Measurements from ENCODE around the gene SESTD1. TPM values are rescaled to one million over a fixed set of nuclear protein-coding genes. Genes with fewer than 3 reads are reported as not detected.

The SESTD1 gene
- total and polyA plus RNA-seq, 2 of the 4 experiments (the other 2 are of a cell fraction): 8.4 to 12.7 TPM

GRCh38 chr2:179082697-179083096, 181.9 kb downstream of the SESTD1 start:
- DNase-seq: no peak
- no peak overlapping the region for H3K27ac ChIP-seq (ENCODE audit: insufficient read depth, low read length)
- H3K4me2 ChIP-seq (ENCODE audit: low read depth, low read length): no peak overlapping the region
- H4K5ac ChIP-seq (ENCODE audit: low read depth, low read length): no peak overlapping the region
- H3K36me3 ChIP-seq (ENCODE audit: control insufficient read depth, insufficient read depth, low read length): no peaks in the 10 kb centered on the region
- no peak overlapping the region for H4K8ac ChIP-seq (ENCODE audit: low read depth in 2 of 2, low read length in 2 of 2)
- no peak overlapping the region for H3K4me3 ChIP-seq (ENCODE audit: insufficient read depth, low read depth, low read length)
- no peak overlapping the region for H2BK120ac ChIP-seq (ENCODE audit: low read depth, low read length)
- no peak overlapping the region for H3K18ac ChIP-seq (ENCODE audit: low read depth, low read length)
- H3K14ac ChIP-seq (replicated peaks; ENCODE audit: low read depth, low read length): no peak overlapping the region
- H3K27me3 ChIP-seq (ENCODE audit: control insufficient read depth, insufficient read depth, low read length): no peaks in the 10 kb centered on the region
- no peaks in the 10 kb centered on the region for H4K20me1 ChIP-seq (ENCODE audit: insufficient read depth, low read length)
- no peak overlapping the region for H2AK5ac ChIP-seq (ENCODE audit: low read depth, low read length)
- H3K79me1 ChIP-seq (ENCODE audit: low read depth in 1 of 2, low read length in 2 of 2): no peaks in the 10 kb centered on the region
- H3K4ac ChIP-seq (ENCODE audit: low read depth, low read length): no peak overlapping the region
- no peak overlapping the region for H3K56ac ChIP-seq (ENCODE audit: extremely low read depth, insufficient read depth, low read length)
- no TSS peak for BruUV-seq (replicated peaks)
- no peak overlapping the region for H2BK5ac ChIP-seq (ENCODE audit: low read depth, low read length, poor library complexity, severe bottlenecking)
- H2AK9ac ChIP-seq (replicated peaks; ENCODE audit: low read depth, low read length, poor library complexity): no peak overlapping the region
- no peaks in the 10 kb centered on the region for H3K9me3 ChIP-seq (ENCODE audit: control insufficient read depth, insufficient read depth, low read length)
- ChIA-PET CTCF (no interaction called here), POLR2A (ENCODE audit: unreplicated experiment) (no interaction called here)
- H2BK15ac ChIP-seq (ENCODE audit: low read depth, low read length): no peak overlapping the region
- TF ChIP-seq MAFK (IDR thresholded peaks at IDR 0.05; ENCODE audit: low read depth, low read length) (no peak), RAD21 (IDR thresholded peaks at IDR 0.05; ENCODE audit: low read length) (no peak), CTCF (conservative IDR thresholded peaks at IDR 0.05; ENCODE audit: low read depth, low read length) (no peak), SMC3 (IDR thresholded peaks at IDR 0.05; ENCODE audit: low read depth, low read length) (no peak), BHLHE40 (IDR thresholded peaks at IDR 0.05; ENCODE audit: low read depth, low read length) (no peak), FOS (IDR thresholded peaks at IDR 0.05; ENCODE audit: low read depth, low read length) (no peak), RFX5 (IDR thresholded peaks at IDR 0.05; ENCODE audit: low read depth, low read length) (no peak), MAZ (IDR thresholded peaks at IDR 0.05; ENCODE audit: borderline replicate concordance, low read depth, low read length) (no peak), POLR2A (IDR thresholded peaks at IDR 0.05; ENCODE audit: low read depth, low read length) (no peak)
- TF ChIP-seq, protein P1, sequence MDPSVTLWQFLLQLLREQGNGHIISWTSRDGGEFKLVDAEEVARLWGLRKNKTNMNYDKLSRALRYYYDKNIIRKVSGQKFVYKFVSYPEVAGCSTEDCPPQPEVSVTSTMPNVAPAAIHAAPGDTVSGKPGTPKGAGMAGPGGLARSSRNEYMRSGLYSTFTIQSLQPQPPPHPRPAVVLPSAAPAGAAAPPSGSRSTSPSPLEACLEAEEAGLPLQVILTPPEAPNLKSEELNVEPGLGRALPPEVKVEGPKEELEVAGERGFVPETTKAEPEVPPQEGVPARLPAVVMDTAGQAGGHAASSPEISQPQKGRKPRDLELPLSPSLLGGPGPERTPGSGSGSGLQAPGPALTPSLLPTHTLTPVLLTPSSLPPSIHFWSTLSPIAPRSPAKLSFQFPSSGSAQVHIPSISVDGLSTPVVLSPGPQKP (IDR thresholded peaks at IDR 0.05; ENCODE audit: borderline replicate concordance, low read depth, low read length): no peak
- TF ChIP-seq, protein P2, sequence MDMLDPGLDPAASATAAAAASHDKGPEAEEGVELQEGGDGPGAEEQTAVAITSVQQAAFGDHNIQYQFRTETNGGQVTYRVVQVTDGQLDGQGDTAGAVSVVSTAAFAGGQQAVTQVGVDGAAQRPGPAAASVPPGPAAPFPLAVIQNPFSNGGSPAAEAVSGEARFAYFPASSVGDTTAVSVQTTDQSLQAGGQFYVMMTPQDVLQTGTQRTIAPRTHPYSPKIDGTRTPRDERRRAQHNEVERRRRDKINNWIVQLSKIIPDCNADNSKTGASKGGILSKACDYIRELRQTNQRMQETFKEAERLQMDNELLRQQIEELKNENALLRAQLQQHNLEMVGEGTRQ (IDR thresholded peaks at IDR 0.05; ENCODE audit: low read depth, low read length): no peak
- intact Hi-C loops (cut with micrococcal nuclease) (no loop called here), dilution Hi-C loops (cut with HindIII; ENCODE audit: low sequenced_read_pairs, unreplicated experiment) (no loop called here), in situ Hi-C loops (cut with MboI; ENCODE audit: low sequenced_read_pairs) (no loop called here)
- no peak overlapping the region for H2AFZ ChIP-seq (replicated peaks; ENCODE audit: low read length, poor library complexity)
- H2BK20ac ChIP-seq (ENCODE audit: low read depth, low read length): no peak overlapping the region
- 50% methylated on average over 2 of the region's 2 CpGs; no CpG with 5 or more reads in 1 of the 2 experiments for WGBS, 2 experiments (ENCODE audit: extremely low coverage in 2 of 2, insufficient read length in 1 of 2)
- no peak overlapping the region for H3K23ac ChIP-seq (ENCODE audit: low read depth, low read length)
- H4K91ac ChIP-seq (ENCODE audit: insufficient read depth, low read depth, low read length): no peak overlapping the region
- H3K9me1 ChIP-seq (ENCODE audit: insufficient read depth, low read length): no peaks in the 10 kb centered on the region
- no peak for ATAC-seq (ENCODE audit: low read depth)
- no peak overlapping the region for H3K9ac ChIP-seq (ENCODE audit: low read depth, low read length)
- no peaks in the 10 kb centered on the region for H3K4me1 ChIP-seq (ENCODE audit: control insufficient read depth, insufficient read depth, low read length)
